T-helper 17 cell (primary cell): ENCODE results near the gene AGBL1. TPM values are rescaled to one million over a fixed set of nuclear protein-coding genes. Genes with fewer than 3 reads are reported as not detected.
"Not testable (repeated sequence)": the region's sequence is repeated elsewhere in the genome, so short reads cannot be mapped to it uniquely, and the experiment has no call there.

Experiments
- ATAC-seq: fragments of 150-1000 bp; cut with Tn5 transposase; 2 replicates; pipeline ENCODE4 v1.10.0; 2021; ENCODE audit warnings: mild to moderate bottlenecking, moderate library complexity
- DNase-seq, 3 donors: peaks; one replicate each; pipeline versions ENCODE4 v3.0.0 to v3.0.0-alpha.2; 2020 to 2021
- H3K9me3 ChIP-seq: one replicate; pipeline ENCODE4 v1.7.0; 2013; ENCODE audit warnings: low read length, mild to moderate bottlenecking; ENCODE audit not compliant: control insufficient read depth, poor library complexity, severe bottlenecking
- H3K27ac Mint-ChIP-seq: one replicate; pipeline ENCODE4 v1.8.0; 2022; ENCODE audit warnings: mild to moderate bottlenecking, moderate library complexity, mixed read lengths
- H3K27me3 Mint-ChIP-seq: one replicate; pipeline ENCODE4 v1.8.0; 2022; ENCODE audit warnings: mixed read lengths
- H3K36me3 Mint-ChIP-seq: one replicate; pipeline ENCODE4 v1.8.0; 2022; ENCODE audit warnings: low read depth, mixed read lengths
- H3K4me1 Mint-ChIP-seq: one replicate; pipeline ENCODE4 v1.8.0; 2022; ENCODE audit warnings: mild to moderate bottlenecking, mixed read lengths
- H3K4me3 Mint-ChIP-seq: one replicate; pipeline ENCODE4 v1.8.0; 2022; ENCODE audit warnings: mild to moderate bottlenecking, moderate library complexity, mixed read lengths
- total RNA-seq, 4 donors: library from RNA in 2 of 4; stranded (reverse) in 2 of 4; gene quantifications; one replicate each; pipeline ENCODE4 v1.2.3 and lab custom pipeline; 2022 to 2026

The AGBL1 gene
- total RNA-seq, 2 donors from 2014 or later, result not detected

GRCh38 chr15:86445579-86446252, 366.0 kb downstream of the AGBL1 start:
- Mint-ChIP-seq H3K27ac (no peak overlapping the region), H3K4me1 (no peaks in the 10 kb centered on the region), H3K36me3 (no peaks in the 10 kb centered on the region), H3K4me3 (no peak overlapping the region), H3K27me3 (no peaks in the 10 kb centered on the region)
- no peak for DNase-seq
- no peaks in the 10 kb centered on the region for H3K9me3 ChIP-seq
- ATAC-seq, result no peak

GRCh38 chr15:86446253-86446640, 366.6 kb downstream of the AGBL1 start:
- H3K9me3 ChIP-seq, result no peaks in the 10 kb centered on the region
- DNase-seq (no peak), ATAC-seq (no peak)
- Mint-ChIP-seq H3K27me3 (no peaks in the 10 kb centered on the region), H3K36me3 (no peaks in the 10 kb centered on the region), H3K27ac (no peak overlapping the region), H3K4me3 (no peak overlapping the region), H3K4me1 (no peaks in the 10 kb centered on the region)

- not testable (repeated sequence) for H3K36me3 Mint-ChIP-seq, DNase-seq, ATAC-seq, H3K9me3 ChIP-seq, H3K27ac Mint-ChIP-seq, H3K27me3 Mint-ChIP-seq, H3K4me3 Mint-ChIP-seq, H3K4me1 Mint-ChIP-seq
Measured at GRCh38 chr15:86465470-86466039, 385.9 kb downstream of the AGBL1 start.

- Mint-ChIP-seq H3K27me3 (peaks cover under 1% of the 10 kb centered on the region), H3K4me3 (no peak overlapping the region), H3K4me1 (peaks cover 4% of the 10 kb centered on the region), H3K36me3 (no peaks in the 10 kb centered on the region), H3K27ac (no peak overlapping the region)
- DNase-seq (no peak), ATAC-seq (no peak)
- no peaks in the 10 kb centered on the region for H3K9me3 ChIP-seq
Measured at GRCh38 chr15:86481720-86482119, 402.0 kb downstream of the AGBL1 start.

- H3K4me3 Mint-ChIP-seq, result no peak overlapping the region
- no peak overlapping the region for H3K27ac Mint-ChIP-seq
- DNase-seq (no peak), ATAC-seq (no peak)
- H3K36me3 Mint-ChIP-seq, result no peaks in the 10 kb centered on the region
- H3K4me1 Mint-ChIP-seq, result peaks cover 4% of the 10 kb centered on the region
- peaks cover 6% of the 10 kb centered on the region for H3K27me3 Mint-ChIP-seq
- no peaks in the 10 kb centered on the region for H3K9me3 ChIP-seq
Measured at GRCh38 chr15:86483936-86484335, 404.3 kb downstream of the AGBL1 start.

GRCh38 chr15:86488046-86488445, 408.4 kb downstream of the AGBL1 start:
- H3K9me3 ChIP-seq, result no peaks in the 10 kb centered on the region
- Mint-ChIP-seq H3K27ac (no peak overlapping the region), H3K4me1 (peaks cover 7% of the 10 kb centered on the region), H3K27me3 (peaks cover 6% of the 10 kb centered on the region), H3K36me3 (no peaks in the 10 kb centered on the region), H3K4me3 (no peak overlapping the region)
- DNase-seq (no peak), ATAC-seq (no peak)

- no peaks in the 10 kb centered on the region for H3K9me3 ChIP-seq
- ATAC-seq (no peak), DNase-seq (no peak)
- H3K4me3 Mint-ChIP-seq, result no peak overlapping the region
- no peaks in the 10 kb centered on the region for H3K36me3 Mint-ChIP-seq
- H3K4me1 Mint-ChIP-seq, result peaks cover 3% of the 10 kb centered on the region
- no peak overlapping the region for H3K27ac Mint-ChIP-seq
- peaks cover 6% of the 10 kb centered on the region for H3K27me3 Mint-ChIP-seq
Measured at GRCh38 chr15:86489981-86490380, 410.3 kb downstream of the AGBL1 start.

- Mint-ChIP-seq H3K27ac (no peak overlapping the region), H3K4me3 (no peak overlapping the region), H3K27me3 (peaks cover 6% of the 10 kb centered on the region), H3K4me1 (peaks cover 4% of the 10 kb centered on the region), H3K36me3 (no peaks in the 10 kb centered on the region)
- no peaks in the 10 kb centered on the region for H3K9me3 ChIP-seq
- no peak for ATAC-seq
- no peak for DNase-seq
Measured at GRCh38 chr15:86491118-86491517, 411.4 kb downstream of the AGBL1 start.

GRCh38 chr15:86493884-86494283, 414.2 kb downstream of the AGBL1 start:
- no peaks in the 10 kb centered on the region for H3K27me3 Mint-ChIP-seq
- no peak overlapping the region for H3K27ac Mint-ChIP-seq
- peaks cover 5% of the 10 kb centered on the region for H3K4me1 Mint-ChIP-seq
- DNase-seq (no peak), ATAC-seq (no peak)
- H3K9me3 ChIP-seq, result no peaks in the 10 kb centered on the region
- H3K4me3 Mint-ChIP-seq, result no peak overlapping the region
- no peaks in the 10 kb centered on the region for H3K36me3 Mint-ChIP-seq

GRCh38 chr15:86494475-86494874, 414.8 kb downstream of the AGBL1 start:
- Mint-ChIP-seq H3K27ac (no peak overlapping the region), H3K27me3 (no peaks in the 10 kb centered on the region), H3K36me3 (no peaks in the 10 kb centered on the region), H3K4me1 (peaks cover 5% of the 10 kb centered on the region), H3K4me3 (no peak overlapping the region)
- ATAC-seq (no peak), DNase-seq (no peak)
- no peaks in the 10 kb centered on the region for H3K9me3 ChIP-seq

GRCh38 chr15:86502301-86502700, 422.6 kb downstream of the AGBL1 start:
- H3K9me3 ChIP-seq, result no peaks in the 10 kb centered on the region
- H3K36me3 Mint-ChIP-seq, result no peaks in the 10 kb centered on the region
- DNase-seq (no peak), ATAC-seq (no peak)
- no peaks in the 10 kb centered on the region for H3K4me1 Mint-ChIP-seq
- H3K4me3 Mint-ChIP-seq, result no peak overlapping the region
- H3K27me3 Mint-ChIP-seq, result no peaks in the 10 kb centered on the region
- H3K27ac Mint-ChIP-seq, result no peak overlapping the region

GRCh38 chr15:86505951-86506350, 426.3 kb downstream of the AGBL1 start:
- no peak for DNase-seq
- H3K9me3 ChIP-seq, result no peaks in the 10 kb centered on the region
- no peaks in the 10 kb centered on the region for H3K4me1 Mint-ChIP-seq
- peaks cover 5% of the 10 kb centered on the region for H3K27me3 Mint-ChIP-seq
- no peaks in the 10 kb centered on the region for H3K36me3 Mint-ChIP-seq
- no peak for ATAC-seq
- no peak overlapping the region for H3K27ac Mint-ChIP-seq
- no peak overlapping the region for H3K4me3 Mint-ChIP-seq

- DNase-seq (no peak), ATAC-seq (no peak)
- H3K36me3 Mint-ChIP-seq, result no peaks in the 10 kb centered on the region
- no peaks in the 10 kb centered on the region for H3K4me1 Mint-ChIP-seq
- H3K9me3 ChIP-seq, result no peaks in the 10 kb centered on the region
- H3K27ac Mint-ChIP-seq, result no peak overlapping the region
- peaks cover 5% of the 10 kb centered on the region for H3K27me3 Mint-ChIP-seq
- H3K4me3 Mint-ChIP-seq, result no peak overlapping the region
Measured at GRCh38 chr15:86506401-86506800, 426.7 kb downstream of the AGBL1 start.

- no peak for DNase-seq
- no peak overlapping the region for H3K4me3 Mint-ChIP-seq
- H3K27me3 Mint-ChIP-seq, result peaks cover 22% of the 10 kb centered on the region
- H3K36me3 Mint-ChIP-seq, result no peaks in the 10 kb centered on the region
- no peaks in the 10 kb centered on the region for H3K9me3 ChIP-seq
- H3K4me1 Mint-ChIP-seq, result no peaks in the 10 kb centered on the region
- ATAC-seq, result no peak
- no peak overlapping the region for H3K27ac Mint-ChIP-seq
Measured at GRCh38 chr15:86515625-86516024, 436.0 kb downstream of the AGBL1 start.
